HG03175 (cell line): ENCODE data around the gene SPDEF.

ENCODE experiments used
- ATAC-seq: cut with Tn5 transposase; IDR thresholded peaks from one replicate; pipeline ENCODE4 v1.9.1; 2021; ENCODE audit warnings: mild to moderate bottlenecking, moderate library complexity; ENCODE audit not compliant: unreplicated experiment

Gene SPDEF

GRCh38 chr6:34556031-34556471, at the start of gene SPDEF:
TSS of gene SPDEF (minus strand) at chr6:34556329. CDS start at chr6:34544455, 11,874 bp downstream.
- ATAC-seq: no peak

GRCh38 chr6:34603707-34604106, 47.6 kb upstream of the SPDEF start:
- no peak for ATAC-seq

GRCh38 chr6:34602318-34603111, 46.4 kb upstream of the SPDEF start:
- no peak for ATAC-seq

- ATAC-seq: no peak
Observed at GRCh38 chr6:34601706-34602105, 45.6 kb upstream of the SPDEF start.

- no peak for ATAC-seq
Observed at GRCh38 chr6:34600796-34601195, 44.7 kb upstream of the SPDEF start.

- ATAC-seq: no peak
Observed at GRCh38 chr6:34600101-34600500, 44.0 kb upstream of the SPDEF start.

GRCh38 chr6:34598712-34599111, 42.6 kb upstream of the SPDEF start:
- no peak for ATAC-seq

DNA sequence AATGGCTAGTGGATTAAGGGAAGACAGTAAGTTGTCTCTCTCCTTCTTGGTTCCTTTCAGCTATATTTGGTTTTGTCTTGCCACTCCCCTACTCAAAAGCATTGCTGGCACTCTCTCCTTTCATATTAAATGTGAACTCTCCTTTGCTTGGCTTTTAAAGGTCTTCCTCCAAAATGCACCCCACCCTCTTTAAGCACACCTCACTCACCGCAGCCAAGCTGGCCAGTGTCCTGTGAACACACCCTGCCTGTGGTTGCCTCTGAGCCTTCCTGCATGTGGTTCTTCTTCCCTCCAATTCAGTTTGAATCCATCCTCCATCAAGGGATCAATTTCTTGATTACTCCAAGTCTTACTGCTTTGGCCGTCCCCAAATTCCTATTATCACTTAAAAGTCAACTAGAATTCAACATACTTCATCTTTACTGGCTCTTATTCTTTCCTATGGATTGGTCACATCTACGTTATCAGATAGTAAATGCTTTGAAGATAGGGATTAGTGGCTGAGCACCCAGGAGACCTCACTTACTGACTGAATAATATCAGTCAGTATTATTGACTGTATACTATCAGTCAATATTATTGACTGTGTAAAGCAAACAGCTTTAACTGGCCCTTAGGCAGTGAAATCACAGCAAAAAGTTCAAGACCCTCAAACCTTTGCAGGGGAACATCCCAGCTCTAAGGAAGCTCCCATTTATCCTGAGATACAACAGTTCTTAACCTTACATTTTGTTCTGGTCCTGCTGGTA, 41.6 kb upstream of the SPDEF start:
- ATAC-seq: no peak

DNA sequence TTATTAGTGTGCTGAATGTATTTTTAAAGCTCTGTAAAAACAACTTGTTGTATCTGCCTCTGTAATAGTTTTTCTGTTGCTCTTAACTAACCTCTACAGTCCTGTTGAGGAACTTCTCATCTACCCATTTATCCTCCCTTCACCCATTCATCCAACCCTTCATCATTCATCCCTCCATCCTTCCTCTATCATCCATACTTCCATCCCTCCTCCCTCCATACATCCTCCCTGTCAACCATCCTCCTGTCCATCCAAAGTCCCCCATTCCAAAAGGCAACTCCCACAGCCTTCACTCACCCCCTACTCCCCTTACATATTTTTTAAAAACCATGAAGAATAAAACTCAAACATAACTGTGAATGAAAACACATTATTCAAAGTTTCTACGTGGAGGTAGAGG, 40.7 kb upstream of the SPDEF start:
- no peak for ATAC-seq

- no peak for ATAC-seq
Observed at GRCh38 chr6:34595332-34596184, 39.4 kb upstream of the SPDEF start.

GRCh38 chr6:34593701-34594100, 37.6 kb upstream of the SPDEF start:
- no peak for ATAC-seq

DNA sequence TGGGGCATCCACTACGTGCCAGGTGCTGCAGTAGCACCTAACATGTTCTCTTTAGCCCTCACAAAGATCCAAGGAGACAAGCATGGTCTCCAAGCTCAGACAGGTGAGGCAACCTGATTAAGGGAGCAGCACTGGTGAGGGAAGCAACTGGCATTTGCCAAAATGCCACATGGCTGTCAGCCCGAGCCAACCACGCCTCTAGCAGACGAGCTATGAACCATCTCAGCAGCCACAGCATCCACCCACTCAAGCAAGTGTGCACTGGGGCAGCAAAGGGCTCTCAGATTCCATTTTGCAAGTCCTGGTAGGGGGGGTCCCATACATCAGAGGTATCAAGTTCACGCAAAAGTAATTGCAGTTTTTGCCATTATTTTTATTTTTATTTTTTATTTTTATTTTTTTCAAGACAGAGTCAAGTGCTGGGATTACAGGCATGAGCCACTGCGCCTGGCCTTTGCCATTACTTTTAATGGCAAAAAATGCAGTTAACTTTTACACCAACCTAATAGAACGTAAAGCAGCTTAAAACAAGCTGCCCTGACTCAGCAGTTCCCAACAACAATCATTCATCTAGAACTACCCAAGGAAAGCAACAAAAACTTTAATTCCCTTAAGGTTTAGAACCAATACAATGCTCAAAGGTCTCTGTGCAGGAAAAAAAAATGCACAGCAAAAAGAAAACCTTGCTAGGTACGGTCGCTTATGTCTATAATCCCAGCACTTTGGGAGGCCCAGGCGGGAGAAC, 36.3 kb upstream of the SPDEF start:
- no peak for ATAC-seq

- ATAC-seq: no peak
Observed at GRCh38 chr6:34589691-34590090, 33.6 kb upstream of the SPDEF start.

DNA sequence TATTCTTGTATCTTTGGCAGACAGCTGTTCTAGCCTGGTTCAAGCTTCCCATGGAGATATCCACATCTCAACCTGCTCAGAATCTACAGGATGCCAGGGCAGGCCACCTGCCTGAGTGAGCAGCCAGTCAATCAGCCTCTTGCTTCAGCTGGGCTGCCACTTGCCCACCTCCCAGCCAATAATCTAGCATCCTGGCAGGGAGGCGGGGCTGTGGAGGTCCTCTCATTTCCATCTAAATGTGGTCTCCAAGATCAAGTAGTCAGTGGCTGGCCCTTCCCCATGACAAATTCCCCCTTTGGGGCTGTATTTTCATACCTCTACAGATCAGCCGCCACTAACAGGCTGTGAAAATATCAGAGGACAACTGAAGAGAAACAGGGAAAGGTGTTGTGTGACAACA, 33.0 kb upstream of the SPDEF start:
- ATAC-seq: no peak

- ATAC-seq: no peak
Observed at GRCh38 chr6:34587851-34588250, 31.7 kb upstream of the SPDEF start.

GRCh38 chr6:34587325-34587724, 31.2 kb upstream of the SPDEF start:
- ATAC-seq: no peak

DNA sequence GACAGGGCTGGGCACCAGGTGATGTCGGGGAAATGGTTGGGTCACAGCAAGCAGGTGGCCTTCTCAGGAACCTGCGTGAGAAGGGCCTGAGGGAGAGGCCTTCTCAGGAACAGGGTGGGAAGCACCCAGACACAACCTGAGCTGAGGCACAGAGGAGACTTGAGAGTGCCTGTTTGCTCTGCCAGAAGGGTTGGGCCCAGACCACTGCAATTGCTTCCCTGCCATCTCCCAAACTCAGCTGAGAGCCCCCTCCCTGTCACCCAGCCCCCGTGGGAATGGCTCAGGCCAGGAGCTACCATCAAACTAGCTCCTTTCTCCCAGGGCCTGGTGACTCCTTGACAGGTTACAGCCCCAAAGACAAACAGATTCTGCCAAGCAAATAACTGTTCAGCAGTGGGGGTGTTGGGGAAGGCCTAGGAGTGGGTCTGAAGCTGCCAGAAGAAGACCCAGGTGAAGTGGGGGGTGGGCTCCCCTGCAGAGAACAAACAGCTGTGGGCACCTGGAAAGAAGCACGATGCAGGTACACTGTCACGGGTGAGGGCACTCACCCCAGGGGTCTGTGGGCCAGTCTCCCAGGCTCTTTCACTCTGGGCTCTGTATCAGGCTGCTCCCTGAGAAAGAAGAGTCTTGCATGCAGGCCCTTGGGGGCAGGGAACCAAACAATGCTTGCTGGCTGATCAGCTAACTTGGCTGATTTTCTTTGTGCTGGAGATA, 30.4 kb upstream of the SPDEF start:
- ATAC-seq: no peak

DNA sequence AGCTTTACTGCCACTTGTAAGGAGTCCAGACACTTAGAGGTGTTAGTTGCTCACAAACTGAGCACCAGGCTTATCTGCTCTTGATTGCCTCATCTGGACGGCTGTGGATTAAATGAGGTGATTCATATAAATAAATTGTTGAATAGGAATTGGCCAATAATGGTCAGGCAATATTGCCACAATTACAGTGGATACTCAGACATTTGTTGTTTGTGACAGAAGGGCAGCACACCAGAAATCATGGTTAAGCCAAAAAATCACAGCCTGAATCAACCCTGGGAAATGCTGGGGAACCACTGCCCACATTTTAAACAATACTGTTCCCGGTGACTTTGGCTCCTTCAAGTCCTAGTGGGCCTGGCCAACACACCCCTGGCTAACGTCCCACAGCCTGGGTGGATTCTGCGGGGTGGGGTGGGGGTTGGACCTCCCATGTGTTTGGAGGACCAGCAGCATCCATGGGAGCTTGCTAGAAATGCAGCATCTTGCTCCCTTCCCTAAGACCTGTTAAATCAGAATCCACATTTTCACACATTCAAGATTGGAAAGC, 29.5 kb upstream of the SPDEF start:
- ATAC-seq: no peak

DNA sequence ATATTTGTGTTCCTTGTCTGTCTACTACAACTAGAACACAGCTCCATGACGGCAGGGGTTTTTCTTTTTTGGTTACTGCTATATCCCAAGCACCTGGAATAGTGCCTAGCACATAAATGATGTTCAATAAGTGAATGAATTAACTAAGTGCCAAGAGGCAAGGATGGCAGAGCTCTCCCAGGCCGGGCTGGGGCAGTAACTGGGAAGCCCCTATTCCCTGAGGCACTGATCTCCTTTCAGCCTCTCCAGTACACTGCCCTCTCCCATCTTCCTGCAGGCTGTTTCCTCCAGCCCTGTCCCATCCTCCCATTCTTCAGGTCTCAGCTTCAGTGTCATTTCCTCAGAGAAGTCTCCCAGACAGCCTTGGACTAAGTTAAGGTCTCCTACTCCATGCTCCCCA, 29.0 kb upstream of the SPDEF start:
- ATAC-seq: no peak

DNA sequence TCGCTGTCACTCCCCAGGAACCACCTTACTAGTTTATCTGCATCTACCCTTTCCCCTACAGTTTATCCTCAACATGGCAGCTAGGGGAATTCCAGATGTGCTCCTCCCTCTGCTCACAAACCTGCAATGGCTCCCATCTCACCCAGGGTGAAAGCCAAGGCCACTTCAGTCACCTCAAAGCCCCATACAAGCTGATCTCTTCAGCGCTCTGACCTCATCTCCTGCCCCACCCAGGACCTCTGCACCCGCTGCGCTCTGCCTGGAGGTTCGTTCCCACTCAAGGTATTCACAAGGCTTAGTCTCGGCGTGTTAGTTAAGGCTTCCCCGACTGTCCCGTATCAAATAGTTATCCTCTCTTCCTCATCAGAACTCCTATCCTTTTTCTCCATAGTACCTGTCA, 28.6 kb upstream of the SPDEF start:
- ATAC-seq: no peak
